ENCODE data around the gene PPIP5K2.

DNA sequence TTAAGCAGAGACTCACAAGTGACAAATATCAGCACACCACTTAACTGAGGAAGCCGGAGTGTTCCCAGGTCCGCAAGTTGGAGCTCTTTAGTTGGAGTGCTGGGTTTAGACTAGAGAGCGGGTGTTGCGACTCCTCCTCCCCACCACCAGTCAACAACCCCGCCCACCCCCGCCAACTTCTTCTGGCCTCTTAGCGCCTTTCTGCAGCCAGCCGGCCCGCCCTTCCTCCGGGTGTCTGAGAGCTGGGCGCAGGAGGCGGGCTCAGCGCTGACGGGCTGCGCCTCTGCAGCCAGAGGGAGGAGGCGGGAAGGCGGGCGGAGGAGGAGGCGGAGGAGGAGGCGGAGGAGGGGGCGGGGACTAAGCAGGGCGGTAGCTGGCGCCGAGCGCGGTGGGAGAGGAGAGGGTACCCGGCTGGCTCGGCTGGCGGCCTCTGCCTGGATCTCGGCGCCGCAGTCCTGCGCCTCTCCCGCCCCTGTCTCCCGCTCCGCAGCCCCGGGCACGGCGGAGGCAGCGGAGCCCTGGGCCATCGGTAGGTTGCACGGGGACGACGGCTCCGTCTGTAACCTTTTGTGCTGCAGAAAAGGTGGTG is 138.4 kb downstream of the PPIP5K2 start, which contains the start of gene MACIR:
- TF ChIP-seq, protein P1, sequence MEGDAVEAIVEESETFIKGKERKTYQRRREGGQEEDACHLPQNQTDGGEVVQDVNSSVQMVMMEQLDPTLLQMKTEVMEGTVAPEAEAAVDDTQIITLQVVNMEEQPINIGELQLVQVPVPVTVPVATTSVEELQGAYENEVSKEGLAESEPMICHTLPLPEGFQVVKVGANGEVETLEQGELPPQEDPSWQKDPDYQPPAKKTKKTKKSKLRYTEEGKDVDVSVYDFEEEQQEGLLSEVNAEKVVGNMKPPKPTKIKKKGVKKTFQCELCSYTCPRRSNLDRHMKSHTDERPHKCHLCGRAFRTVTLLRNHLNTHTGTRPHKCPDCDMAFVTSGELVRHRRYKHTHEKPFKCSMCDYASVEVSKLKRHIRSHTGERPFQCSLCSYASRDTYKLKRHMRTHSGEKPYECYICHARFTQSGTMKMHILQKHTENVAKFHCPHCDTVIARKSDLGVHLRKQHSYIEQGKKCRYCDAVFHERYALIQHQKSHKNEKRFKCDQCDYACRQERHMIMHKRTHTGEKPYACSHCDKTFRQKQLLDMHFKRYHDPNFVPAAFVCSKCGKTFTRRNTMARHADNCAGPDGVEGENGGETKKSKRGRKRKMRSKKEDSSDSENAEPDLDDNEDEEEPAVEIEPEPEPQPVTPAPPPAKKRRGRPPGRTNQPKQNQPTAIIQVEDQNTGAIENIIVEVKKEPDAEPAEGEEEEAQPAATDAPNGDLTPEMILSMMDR (IDR thresholded peaks at IDR 0.05): peak in 3 of 7 experiments; percentile 14 to 42 (median 30)
- TF ChIP-seq POLR2A (IDR thresholded peaks at IDR 0.05): peak; percentile 78 to 89 (median 84)

Measured in body of pancreas (tissue), 4 donors.